ENCODE results near the gene GJC2. TPM values are rescaled to one million over a fixed set of nuclear protein-coding genes. Genes with fewer than 3 reads are reported as not detected.

The GJC2 gene
- total and polyA plus RNA-seq, 4 donors, result 1.5 to 6.7 (median 2.6) TPM

DNA sequence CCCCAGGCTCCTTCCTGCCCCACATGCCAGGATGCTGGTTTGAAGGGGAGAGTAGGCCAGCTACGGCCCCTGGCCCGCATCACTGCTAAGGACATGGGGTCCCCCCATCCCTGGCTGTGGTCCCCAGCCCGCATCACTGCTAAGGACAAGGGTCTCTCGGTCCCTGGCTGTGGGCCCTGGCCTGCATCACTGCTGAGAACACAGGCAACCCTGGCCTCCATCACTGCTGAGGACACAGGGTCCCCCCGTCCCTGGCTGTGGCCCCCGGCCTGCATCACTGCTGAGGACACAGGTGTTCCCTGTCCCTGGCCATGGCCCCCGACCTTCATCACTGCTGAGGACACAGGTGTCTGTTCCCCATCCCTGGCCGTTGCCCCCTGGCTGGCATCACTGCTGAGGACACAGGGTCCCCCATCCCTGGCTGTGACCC, 57.7 kb downstream of the GJC2 start:
- 85 to 88% methylated on average over 6 to 8 of the region's 8 CpGs for WGBS, 2 donors
- no peak for TF ChIP-seq CTCF (IDR thresholded peaks at IDR 0.05; ENCODE audit: control extremely low read depth, extremely low read depth)
- no peak for ATAC-seq (ENCODE audit: insufficient read depth, low FRiP score)

DNA sequence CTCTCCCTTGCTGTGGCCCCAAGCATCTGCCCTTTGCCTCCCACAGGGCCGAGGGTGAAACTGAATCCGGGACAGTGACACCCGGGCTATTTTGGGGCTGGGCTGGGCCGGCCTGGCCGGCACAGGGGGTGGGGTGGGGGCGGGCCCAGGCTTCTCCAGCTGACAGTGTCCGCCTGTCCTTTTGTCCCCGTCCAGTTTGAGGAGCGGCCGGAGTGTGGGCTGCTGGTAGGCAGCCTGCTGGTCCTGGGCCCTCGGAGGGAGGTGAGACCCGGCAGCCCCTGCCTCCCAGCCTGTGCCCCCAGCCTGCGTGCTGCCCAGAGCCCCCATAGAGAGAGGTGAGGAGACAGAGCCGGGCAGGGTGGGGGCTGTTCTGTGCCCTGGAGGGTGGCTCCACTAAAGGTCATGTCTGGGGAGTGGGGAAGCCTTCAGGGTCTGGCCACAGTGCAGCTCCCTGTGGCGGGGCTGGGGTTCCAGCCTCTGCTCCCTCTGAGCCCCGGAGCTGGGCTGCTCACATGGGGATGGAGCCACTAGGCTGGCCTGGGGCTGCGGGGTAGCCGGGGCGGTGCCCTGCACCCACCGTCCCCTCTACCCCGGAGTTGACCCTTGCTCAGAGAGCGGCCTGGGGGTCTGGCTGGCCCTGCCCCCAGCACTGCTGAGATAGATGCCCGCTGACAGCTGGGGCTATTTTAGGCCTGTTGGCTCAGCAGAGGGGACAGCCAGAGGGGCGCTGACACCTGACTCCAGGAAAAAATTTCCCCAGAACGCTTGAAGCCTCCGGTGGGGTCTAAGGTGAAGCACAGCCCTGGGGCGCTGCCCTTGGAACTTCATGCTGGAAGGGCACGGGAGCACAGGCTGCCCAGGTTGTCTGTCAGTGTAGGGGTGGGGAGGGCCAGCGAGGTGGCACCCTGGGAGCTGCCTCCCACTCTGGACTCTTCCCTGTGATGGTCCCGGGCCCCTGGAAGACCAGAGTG, 58.4 kb downstream of the GJC2 start, which contains the start of gene OBSCN:
Gene OBSCN (plus strand): TSS at position 194 of the 971 bp plus-strand sequence. CDS start 3,740 bp downstream, outside the sequence.
- no peak for DNase-seq
- TF ChIP-seq CTCF (IDR thresholded peaks at IDR 0.05; ENCODE audit: control extremely low read depth, extremely low read depth), result no peak
- WGBS, 2 donors, result 56 to 66% methylated on average over 28 to 30 of the region's 30 CpGs
- no peaks in the 10 kb centered on the region for H3K27me3 ChIP-seq (ENCODE audit: control insufficient read depth in 3 of 3, insufficient read depth in 3 of 3, low read length in 2 of 3)
- H3K9me3 ChIP-seq (ENCODE audit: control insufficient read depth in 4 of 4, insufficient read depth in 3 of 4, low read length in 3 of 4), result peaks cover 0 to 4% (median 0%) of the 10 kb centered on the region in 4 donors
- H3K4me3 ChIP-seq, result no peak within 1 kb of the TSS
- no peak within 1 kb of the TSS for H3K9ac ChIP-seq (ENCODE audit: insufficient read depth in 1 of 2, low read length in 2 of 2)
- no peak for ATAC-seq (ENCODE audit: insufficient read depth, low FRiP score)
- H3K4me1 ChIP-seq (ENCODE audit: control insufficient read depth in 5 of 5, insufficient read depth in 5 of 5, low read length in 5 of 5), result peaks cover 0 to 16% (median 2%) of the 10 kb centered on the region in 5 donors
- H3K27ac ChIP-seq (ENCODE audit: low read depth in 1 of 2, low read length in 1 of 2), result peak within 1 kb of the TSS in 1 of 2 donors; percentile 97
- no peaks in the 10 kb centered on the region for H3K36me3 ChIP-seq (ENCODE audit: control insufficient read depth in 4 of 4, insufficient read depth in 4 of 4, low read length in 4 of 4)

More for the DNA sequence above, 57.7 kb downstream of the GJC2 start:
- no peaks in the 10 kb centered on the region for H3K36me3 ChIP-seq (ENCODE audit: control insufficient read depth in 4 of 4, insufficient read depth in 4 of 4, low read length in 4 of 4)
- no peak overlapping the region for H3K9ac ChIP-seq (ENCODE audit: insufficient read depth in 1 of 2, low read length in 2 of 2)
- no peaks in the 10 kb centered on the region for H3K27me3 ChIP-seq (ENCODE audit: control insufficient read depth in 3 of 3, insufficient read depth in 3 of 3, low read length in 2 of 3)
- no peak for DNase-seq
- H3K4me1 ChIP-seq (ENCODE audit: control insufficient read depth in 5 of 5, insufficient read depth in 5 of 5, low read length in 5 of 5), result peaks cover 0 to 13% (median 0%) of the 10 kb centered on the region in 5 donors
- no peak overlapping the region for H3K4me3 ChIP-seq
- H3K27ac ChIP-seq (ENCODE audit: low read depth in 1 of 2, low read length in 1 of 2), result peak overlapping the region in 1 of 2 donors; percentile 80
- H3K9me3 ChIP-seq (ENCODE audit: control insufficient read depth in 4 of 4, insufficient read depth in 3 of 4, low read length in 3 of 4), result peaks cover 0 to 2% (median 0%) of the 10 kb centered on the region in 4 donors

DNA sequence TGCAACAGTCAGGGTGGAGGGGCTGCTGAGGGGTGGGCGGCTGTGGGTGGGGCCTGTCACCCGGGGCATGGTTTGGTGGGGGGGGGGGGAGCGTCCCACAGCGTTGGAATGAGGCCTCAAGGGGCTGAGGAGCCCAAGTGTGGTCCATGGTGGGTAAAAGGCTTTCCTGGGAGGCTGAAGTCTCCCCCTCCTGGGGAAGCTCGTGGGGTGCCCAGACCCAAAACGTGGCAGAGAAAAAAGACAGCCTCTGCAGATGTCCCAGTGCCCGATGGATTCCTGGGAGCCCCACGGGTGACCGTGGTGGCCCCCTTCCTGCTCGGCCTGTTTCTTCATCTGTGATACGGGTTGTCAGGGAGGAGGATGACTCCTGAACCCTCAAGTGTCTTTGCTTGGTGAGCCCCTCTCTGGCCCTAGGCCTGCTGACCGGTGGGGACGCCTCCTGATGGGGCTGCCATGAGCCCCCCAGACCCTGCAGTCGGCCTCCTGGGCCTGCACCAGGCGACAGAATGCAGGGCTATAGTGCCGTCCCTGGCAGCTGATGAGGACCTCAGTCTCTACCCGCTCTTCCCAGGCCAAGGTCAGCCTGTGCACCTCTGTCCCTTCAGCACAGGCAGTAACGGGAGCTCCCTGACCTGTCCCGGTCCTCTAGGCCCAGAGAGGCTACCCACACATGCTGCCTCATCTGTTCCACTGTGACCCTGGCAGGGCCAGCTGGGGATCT, 59.3 kb downstream of the GJC2 start:
- Histone ChIP-seq H3K36me3 (ENCODE audit: control insufficient read depth in 4 of 4, insufficient read depth in 4 of 4, low read length in 4 of 4) (no peaks in the 10 kb centered on the region), H3K4me3 (no peak overlapping the region), H3K4me1 (ENCODE audit: control insufficient read depth in 5 of 5, insufficient read depth in 5 of 5, low read length in 5 of 5) (peaks cover 0 to 16% (median 3%) of the 10 kb centered on the region in 5 donors), H3K27ac (ENCODE audit: low read depth in 1 of 2, low read length in 1 of 2) (peak overlapping the region in 1 of 2 donors; percentile 97), H3K27me3 (ENCODE audit: control insufficient read depth in 3 of 3, insufficient read depth in 3 of 3, low read length in 2 of 3) (no peaks in the 10 kb centered on the region), H3K9me3 (ENCODE audit: control insufficient read depth in 4 of 4, insufficient read depth in 3 of 4, low read length in 3 of 4) (peaks cover 0 to 4% (median 0%) of the 10 kb centered on the region in 4 donors), H3K9ac (ENCODE audit: insufficient read depth in 1 of 2, low read length in 2 of 2) (no peak overlapping the region)
- DNase-seq, result no peak
- no peak for ATAC-seq (ENCODE audit: insufficient read depth, low FRiP score)
- 73 to 78% methylated on average over 18 to 19 of the region's 19 CpGs for WGBS, 2 donors
- TF ChIP-seq CTCF (IDR thresholded peaks at IDR 0.05; ENCODE audit: control extremely low read depth, extremely low read depth), result no peak

Small RNA genes within 50 kb of the gene (small RNA-seq; reads per million reads assigned to genes)
- not detected for gene AL359510.1 (ENCODE audit: low replicate concordance)

Other genes starting within 250 kb of the GJC2 start
- 1 to 10 TPM; 5.5 to 8.6 TPM for gene WNT9A, start 202.0 kb upstream of the GJC2 start, total RNA-seq
- 1 to 10 TPM; 2.6 to 4.3 TPM for gene WNT9A, start 202.0 kb upstream of the GJC2 start, polyA plus RNA-seq
- gene WNT3A, start 142.9 kb upstream of the GJC2 start, total RNA-seq, result 1 to 10 TPM in 1 of 2 donors, under 1 TPM in 1; 0.09 to 3.1 TPM
- gene WNT3A, start 142.9 kb upstream of the GJC2 start, polyA plus RNA-seq, result 1 to 10 TPM; 1.6 to 2.2 TPM
- gene ARF1, start 67.2 kb upstream of the GJC2 start, total RNA-seq, result 100 to 1,000 TPM; 226 to 500 TPM
- gene ARF1, start 67.2 kb upstream of the GJC2 start, polyA plus RNA-seq, result 100 to 1,000 TPM; 379 to 713 TPM
- gene C1orf35, start 46.6 kb upstream of the GJC2 start, total RNA-seq, result 10 to 100 TPM in 1 of 2 donors, 1 to 10 TPM in 1; 9.1 to 16.3 TPM
- 10 to 100 TPM; 13.7 to 19.9 TPM for gene C1orf35, start 46.6 kb upstream of the GJC2 start, polyA plus RNA-seq
- 10 to 100 TPM; 44.4 to 60.0 TPM for gene MRPL55, start 40.6 kb upstream of the GJC2 start, total RNA-seq
- gene MRPL55, start 40.6 kb upstream of the GJC2 start, polyA plus RNA-seq, result 100 to 1,000 TPM in 1 of 2 donors, 10 to 100 TPM in 1; 86.6 to 137 TPM
- gene GUK1, start 9.7 kb upstream of the GJC2 start, total RNA-seq, result 100 to 1,000 TPM; 158 to 256 TPM
- 100 to 1,000 TPM; 358 to 476 TPM for gene GUK1, start 9.7 kb upstream of the GJC2 start, polyA plus RNA-seq
- gene IBA57, start 15.9 kb downstream of the GJC2 start, total RNA-seq, result 10 to 100 TPM in 1 of 2 donors, 1 to 10 TPM in 1; 8.4 to 21.4 TPM
- gene IBA57, start 15.9 kb downstream of the GJC2 start, polyA plus RNA-seq, result 1 to 10 TPM; 2.8 to 5.4 TPM
- gene OBSCN, start 58.1 kb downstream of the GJC2 start, total RNA-seq, result 10 to 100 TPM; 24.6 to 47.3 TPM
- gene OBSCN, start 58.1 kb downstream of the GJC2 start, polyA plus RNA-seq, result 10 to 100 TPM in 1 of 2 donors, 1 to 10 TPM in 1; 5.1 to 26.1 TPM

Data from lung (tissue), 13 donors.